ENCODE results near the gene RTEL1.

- no peak for TF ChIP-seq CTCF (IDR thresholded peaks at IDR 0.05)
- TF ChIP-seq EZH2 (IDR thresholded peaks at IDR 0.05; ENCODE audit: borderline replicate concordance, insufficient read depth, low read depth, low read length, poor library complexity, severe bottlenecking): no peak
These were observed 42.3 kb downstream of the RTEL1 start for GRCh38 chr20:63700199-63701050.
